COR-L47 (cell line): ENCODE data around the gene SEMA3D.

Experiments used
- DNase-seq: peaks from one replicate; lab custom pipeline; 2025; lab: John Stamatoyannopoulos, UW

The SEMA3D gene

GRCh38 chr7:85125651-85126131, 61.2 kb downstream of the SEMA3D start:
- no peak for DNase-seq

GRCh38 chr7:85125176-85125575, 61.7 kb downstream of the SEMA3D start:
- no peak for DNase-seq

DNA sequence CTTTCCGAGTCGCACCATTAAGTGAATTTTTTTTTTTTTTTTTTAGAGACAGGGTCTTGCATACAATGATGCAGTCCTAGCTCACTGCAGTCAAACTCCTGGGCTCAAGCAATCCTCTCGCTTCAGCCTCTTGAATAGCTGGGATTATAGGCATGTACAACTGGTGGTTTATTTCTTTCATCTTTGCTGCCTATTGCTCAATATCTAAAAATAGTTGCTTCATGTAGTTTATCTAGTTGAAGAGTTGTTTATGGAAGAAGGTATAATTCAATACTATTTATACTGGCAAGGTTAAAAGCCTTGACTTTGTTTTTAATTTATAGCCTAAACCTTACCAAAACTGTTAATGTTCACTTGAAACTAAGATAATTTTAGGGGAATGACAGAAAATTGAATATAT, 66.9 kb downstream of the SEMA3D start:
- no peak for DNase-seq

DNA sequence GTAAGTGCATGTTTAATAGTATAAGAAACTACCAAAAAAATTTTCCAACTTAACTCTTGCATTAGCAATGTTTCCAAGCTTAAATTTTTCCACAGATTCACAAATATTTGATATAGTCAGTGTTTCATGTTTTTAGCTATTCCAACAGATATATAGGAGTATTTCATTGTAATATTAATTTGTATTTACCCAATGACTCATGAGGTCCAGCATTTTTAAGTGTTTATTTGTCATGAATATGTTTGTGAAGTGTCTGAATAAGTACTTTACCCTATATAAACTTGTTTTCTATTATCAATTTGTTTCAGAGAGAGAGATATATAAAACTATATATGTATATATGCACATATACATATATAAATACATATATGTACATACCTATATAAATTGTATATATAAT, 71.0 kb downstream of the SEMA3D start:
- no peak for DNase-seq

GRCh38 chr7:85115006-85115405, 71.8 kb downstream of the SEMA3D start:
- no peak for DNase-seq

DNA sequence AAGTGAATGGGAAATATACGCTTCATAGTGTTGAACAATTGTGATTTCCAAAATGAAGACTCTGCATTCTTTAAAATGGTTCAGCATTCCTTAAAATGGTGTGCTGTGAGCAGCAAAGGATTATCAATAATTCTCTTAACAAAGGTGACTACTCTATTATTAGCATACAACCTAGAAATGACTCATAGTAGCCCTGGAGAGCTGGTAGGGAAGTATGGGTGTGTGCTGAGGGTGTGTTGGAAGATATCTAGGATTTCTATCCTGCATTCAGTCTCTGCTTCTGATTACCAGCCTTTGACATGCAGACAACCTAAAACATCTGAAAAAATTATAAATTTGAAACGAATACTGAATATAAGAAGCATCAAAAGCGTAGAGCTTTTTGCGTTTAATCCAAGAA, 72.5 kb downstream of the SEMA3D start:
- DNase-seq = no peak

GRCh38 chr7:85111761-85112160, 75.1 kb downstream of the SEMA3D start:
- no peak for DNase-seq

- no peak for DNase-seq
These were observed 80.1 kb downstream of the SEMA3D start for GRCh38 chr7:85106719-85107118.

- no peak for DNase-seq
These were observed 82.2 kb downstream of the SEMA3D start for GRCh38 chr7:85104432-85105205.

- no peak for DNase-seq
These were observed 82.9 kb downstream of the SEMA3D start for GRCh38 chr7:85103962-85104361.

- no peak for DNase-seq
These were observed 83.5 kb downstream of the SEMA3D start for GRCh38 chr7:85103357-85103756.

- no peak for DNase-seq
These were observed 84.0 kb downstream of the SEMA3D start for GRCh38 chr7:85102813-85103350.

GRCh38 chr7:85101347-85101746, 85.5 kb downstream of the SEMA3D start:
- no peak for DNase-seq

DNA sequence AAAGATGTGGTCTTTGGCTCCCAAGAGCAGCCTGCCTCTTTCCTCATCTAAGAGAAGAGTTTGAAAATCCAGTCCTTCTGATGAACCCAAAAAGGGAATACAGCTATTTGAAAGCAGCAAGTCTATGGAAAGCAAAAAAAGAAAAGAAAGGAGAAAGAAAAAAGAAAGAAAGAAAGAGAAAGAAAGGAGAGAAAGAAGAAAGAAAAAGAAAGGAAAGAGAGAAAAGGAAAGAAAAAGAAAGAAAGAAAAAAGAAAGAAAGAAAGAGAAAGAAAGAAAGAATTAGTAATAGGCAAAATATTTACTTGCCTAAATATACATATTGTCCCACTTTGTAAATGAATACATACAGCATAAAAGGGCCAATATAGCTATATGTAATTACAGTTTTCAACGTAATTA, 89.0 kb downstream of the SEMA3D start:
- no peak for DNase-seq

DNA sequence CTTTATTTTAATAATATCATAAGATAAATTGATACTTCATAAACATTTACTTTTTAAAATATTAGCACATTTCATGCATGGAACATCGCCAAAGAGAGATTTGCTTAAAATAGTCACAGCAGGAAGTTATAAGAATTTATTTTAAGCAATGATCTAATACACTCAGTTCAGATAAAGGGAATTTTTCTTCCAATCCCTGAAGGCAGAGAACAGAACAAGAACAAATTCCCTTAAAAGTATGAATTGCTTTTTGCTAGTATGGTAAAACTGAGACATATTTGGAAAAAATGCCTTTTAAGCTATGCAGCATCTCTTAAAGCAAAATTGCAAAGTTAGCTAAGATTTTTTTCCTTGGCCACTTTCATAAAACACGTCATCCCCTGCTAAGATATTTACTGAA, 91.0 kb downstream of the SEMA3D start:
- no peak for DNase-seq

- no peak for DNase-seq
These were observed 91.5 kb downstream of the SEMA3D start for GRCh38 chr7:85095366-85095765.

- no peak for DNase-seq
These were observed 92.7 kb downstream of the SEMA3D start for GRCh38 chr7:85094046-85094725.

DNA sequence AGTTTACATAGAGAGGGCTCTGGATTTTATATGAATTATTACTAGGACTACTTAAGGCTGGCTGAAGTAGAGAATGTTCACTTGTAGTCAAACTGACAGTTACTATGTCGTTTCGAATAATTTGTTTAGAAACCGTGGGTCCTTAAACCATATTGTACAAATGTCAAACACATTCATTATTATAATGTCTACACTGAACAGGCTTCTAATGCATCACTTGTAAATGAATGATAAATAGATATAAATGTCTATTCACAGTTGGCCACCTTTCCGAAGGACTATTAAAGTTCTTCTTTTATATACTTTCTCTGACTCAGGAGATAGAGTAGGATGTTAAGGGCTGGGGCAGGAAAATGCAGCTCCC, 95.3 kb downstream of the SEMA3D start:
- no peak for DNase-seq

DNA sequence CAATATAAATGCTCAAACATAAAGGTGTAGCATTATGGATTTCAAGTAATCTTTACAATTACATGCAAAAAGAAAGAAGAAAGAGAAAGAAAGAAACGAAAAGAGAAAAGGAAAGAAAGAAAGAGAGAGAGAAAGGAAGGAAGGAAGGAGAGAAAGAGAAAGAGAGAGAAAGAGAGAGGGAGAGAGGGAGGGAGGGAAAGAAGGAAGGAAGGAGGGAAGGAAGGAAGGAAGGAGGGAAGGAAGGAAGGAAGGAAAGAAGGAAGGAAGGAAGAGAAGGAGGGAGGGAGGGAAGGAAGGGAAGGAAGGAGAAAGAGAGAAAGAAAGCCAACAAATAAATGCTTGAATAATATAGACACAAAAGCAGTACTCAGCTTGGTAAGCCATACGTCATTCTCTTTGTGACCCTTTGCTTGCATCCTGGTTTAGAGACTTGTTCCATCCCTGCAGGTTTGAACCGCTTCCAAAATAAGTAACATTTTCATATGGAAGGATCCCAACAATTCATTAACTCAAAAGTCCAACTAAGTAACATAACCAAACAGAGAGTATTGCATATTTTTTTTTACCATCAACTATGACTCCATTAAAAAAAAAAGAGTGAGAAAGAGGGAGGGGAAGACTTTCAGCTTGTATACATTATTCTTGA, 95.8 kb downstream of the SEMA3D start:
- no peak for DNase-seq

- no peak for DNase-seq
These were observed 96.7 kb downstream of the SEMA3D start for GRCh38 chr7:85090143-85090542.

DNA sequence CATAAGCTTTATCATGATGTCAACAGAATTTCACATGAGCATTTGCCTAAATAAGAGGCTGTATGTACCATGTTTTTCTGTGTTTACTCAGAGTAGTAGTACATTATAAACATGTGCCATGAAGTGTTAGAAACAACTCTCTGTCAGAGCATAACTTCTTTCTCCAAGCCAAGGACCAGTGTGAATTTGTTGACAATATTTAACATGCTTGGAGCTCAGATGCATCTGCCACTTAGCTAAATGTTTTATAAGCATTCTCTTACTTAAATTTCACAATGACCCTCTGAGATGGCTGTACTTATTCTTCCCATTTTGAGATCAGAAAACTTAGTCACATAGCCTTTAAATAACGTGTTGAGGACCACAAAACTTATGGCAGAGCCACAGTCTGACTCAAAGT, 105.0 kb downstream of the SEMA3D start:
- no peak for DNase-seq

GRCh38 chr7:85081392-85081791, 105.5 kb downstream of the SEMA3D start:
- no peak for DNase-seq

DNA sequence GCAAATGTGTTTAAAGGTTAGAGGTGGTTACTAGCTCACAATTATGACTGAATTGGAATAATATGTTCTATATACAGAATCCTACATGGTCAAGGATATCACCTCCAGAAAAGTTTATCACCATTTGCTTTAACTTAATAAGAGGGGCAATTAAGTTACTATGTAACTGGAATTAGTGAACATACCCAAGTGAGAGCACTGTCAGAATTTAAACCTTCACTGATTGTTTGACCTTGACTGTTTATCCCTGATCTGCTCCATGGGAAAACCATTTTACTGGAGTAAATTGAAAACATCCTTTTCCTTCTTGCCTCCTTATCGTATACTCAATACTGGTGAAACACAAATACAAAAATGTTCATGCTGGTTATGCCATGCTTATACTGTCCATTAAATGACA, 107.4 kb downstream of the SEMA3D start:
- no peak for DNase-seq
